GM19328 (cell line): ENCODE results near the gene CACNA2D3.

ENCODE experiments used
- ATAC-seq: cut with Tn5 transposase; IDR thresholded peaks from one replicate; pipeline ENCODE4 v1.9.1; 2021; ENCODE audit warnings: mild to moderate bottlenecking, moderate library complexity; ENCODE audit not compliant: unreplicated experiment

Gene CACNA2D3

GRCh38 chr3:54213907-54214306, 91.6 kb downstream of the CACNA2D3 start:
- ATAC-seq: no peak

GRCh38 chr3:54214845-54215244, 92.5 kb downstream of the CACNA2D3 start:
- no peak for ATAC-seq

GRCh38 chr3:54215521-54215920, 93.2 kb downstream of the CACNA2D3 start:
- no peak for ATAC-seq

GRCh38 chr3:54217828-54218227, 95.5 kb downstream of the CACNA2D3 start:
- no peak for ATAC-seq

- no peak for ATAC-seq
These were observed 100.0 kb downstream of the CACNA2D3 start for GRCh38 chr3:54222316-54222715.

- ATAC-seq: no peak
These were observed 100.7 kb downstream of the CACNA2D3 start for GRCh38 chr3:54223063-54223462.

GRCh38 chr3:54225841-54226528, 103.6 kb downstream of the CACNA2D3 start:
- no peak for ATAC-seq

GRCh38 chr3:54228806-54229205, 106.5 kb downstream of the CACNA2D3 start:
- no peak for ATAC-seq

GRCh38 chr3:54232618-54233017, 110.3 kb downstream of the CACNA2D3 start:
- no peak for ATAC-seq

- ATAC-seq: no peak
These were observed 113.6 kb downstream of the CACNA2D3 start for GRCh38 chr3:54235998-54236397.

- no peak for ATAC-seq
These were observed 114.8 kb downstream of the CACNA2D3 start for GRCh38 chr3:54237109-54237508.

GRCh38 chr3:54237788-54238502, 115.6 kb downstream of the CACNA2D3 start:
- no peak for ATAC-seq

- ATAC-seq: no peak
These were observed 118.0 kb downstream of the CACNA2D3 start for GRCh38 chr3:54240309-54240708.

GRCh38 chr3:54243056-54243931, 120.9 kb downstream of the CACNA2D3 start:
- no peak for ATAC-seq

GRCh38 chr3:54243960-54244682, 121.8 kb downstream of the CACNA2D3 start:
- ATAC-seq: no peak

GRCh38 chr3:54251705-54252104, 129.4 kb downstream of the CACNA2D3 start:
- ATAC-seq: no peak

- ATAC-seq: no peak
These were observed 134.9 kb downstream of the CACNA2D3 start for GRCh38 chr3:54257125-54257720.

- ATAC-seq: no peak
These were observed 137.3 kb downstream of the CACNA2D3 start for GRCh38 chr3:54259636-54260035.

- no peak for ATAC-seq
These were observed 138.8 kb downstream of the CACNA2D3 start for GRCh38 chr3:54261141-54261540.

GRCh38 chr3:54262541-54262940, 140.2 kb downstream of the CACNA2D3 start:
- ATAC-seq: no peak
